WI38 (cell line): ENCODE measurements around the gene ADCYAP1R1.

Source experiments
- H3K4me3 ChIP-seq: 2 replicates; pipeline ENCODE4 v1.5.1; 2011; ENCODE audit warnings: low read depth, mild to moderate bottlenecking, control low read depth, low read length
- CTCF ChIP-seq: IDR thresholded peaks from 2 replicates; pipeline ENCODE4 v1.5.1; 2012; ENCODE audit warnings: low read depth, mild to moderate bottlenecking, control low read depth, low read length

The ADCYAP1R1 gene

GRCh38 chr7:31102151-31102972 is 50.3 kb downstream of the ADCYAP1R1 start:
- no peak overlapping the region for H3K4me3 ChIP-seq
- no peak for TF ChIP-seq CTCF

GRCh38 chr7:31102973-31103850 is 51.1 kb downstream of the ADCYAP1R1 start:
- TF ChIP-seq CTCF = no peak
- H3K4me3 ChIP-seq = no peak overlapping the region

GRCh38 chr7:31104361-31105255 is 52.5 kb downstream of the ADCYAP1R1 start:
- no peak for TF ChIP-seq CTCF
- H3K4me3 ChIP-seq = no peak overlapping the region

- no peak for TF ChIP-seq CTCF
- H3K4me3 ChIP-seq = no peak overlapping the region
These were observed 53.3 kb downstream of the ADCYAP1R1 start for GRCh38 chr7:31105256-31105950.

- TF ChIP-seq CTCF = no peak
- H3K4me3 ChIP-seq = no peak overlapping the region
These were observed 54.4 kb downstream of the ADCYAP1R1 start for GRCh38 chr7:31106303-31107105.
